Activated CD8-positive, alpha-beta T cell treated with anti-CD3 and anti-CD28 coated beads for 36 hours (primary cell): Measurements from ENCODE around the gene KRTAP10-3. TPM values are rescaled to one million over a fixed set of nuclear protein-coding genes. Genes with fewer than 3 reads are reported as not detected.

Source experiments
- ATAC-seq: fragments of 200-7000 bp; cut with Tn5 transposase; one replicate; pipeline ENCODE4 v1.10.0; 2021; ENCODE audit warnings: mild to moderate bottlenecking, moderate library complexity
- CTCF ChIA-PET: fragments of 350-600 bp; sonication (Branson Sonifier 250); formaldehyde crosslinking; loops from one replicate; lab custom pipeline; 2021; ENCODE audit warnings: antibody characterized with exemption; lab: Charles Lee
- POLR2A ChIA-PET: fragments of 350-600 bp; sonication (Branson Sonifier 250); formaldehyde crosslinking; loops from one replicate; lab custom pipeline; 2021; ENCODE audit warnings: antibody characterized with exemption; lab: Charles Lee
- DNase-seq: peaks from one replicate; pipeline ENCODE4 v3.0.0-alpha.2; 2020
- H3K27ac Mint-ChIP-seq: one replicate; pipeline ENCODE4 v1.8.0; 2021; ENCODE audit warnings: mild to moderate bottlenecking, mixed read lengths
- H3K27me3 Mint-ChIP-seq: one replicate; pipeline ENCODE4 v1.8.0; 2021; ENCODE audit warnings: mixed read lengths
- H3K36me3 Mint-ChIP-seq: one replicate; pipeline ENCODE4 v1.8.0; 2021; ENCODE audit warnings: low read depth, mixed read lengths
- H3K4me1 Mint-ChIP-seq: one replicate; pipeline ENCODE4 v1.8.0; 2021; ENCODE audit warnings: low read depth, mixed read lengths
- H3K4me3 Mint-ChIP-seq: one replicate; pipeline ENCODE4 v1.8.0; 2021; ENCODE audit warnings: mild to moderate bottlenecking, moderate library complexity, mixed read lengths
- H3K9me3 Mint-ChIP-seq: one replicate; pipeline ENCODE4 v1.8.0; 2021; ENCODE audit warnings: mixed read lengths
- intact Hi-C: fragments of 100-400 bp; cut with micrococcal nuclease; formaldehyde crosslinking; loops from one replicate; pipeline ENCODE4 v1.10.0; 2022
- total RNA-seq, 2 experiments: library from RNA; stranded (reverse); gene quantifications; one replicate each; pipeline ENCODE4 v1.2.3, GENCODE V29; 2021
- TF ChIP-seq, protein P1 (sequence below): fragments of 200-600 bp; IDR thresholded peaks from one replicate; pipeline ENCODE4 v1.8.0; 2022; ENCODE audit warnings: antibody characterized with exemption, mild to moderate bottlenecking

Gene KRTAP10-3
- total RNA-seq, 2 experiments from 2014 or later, result not detected

DNA sequence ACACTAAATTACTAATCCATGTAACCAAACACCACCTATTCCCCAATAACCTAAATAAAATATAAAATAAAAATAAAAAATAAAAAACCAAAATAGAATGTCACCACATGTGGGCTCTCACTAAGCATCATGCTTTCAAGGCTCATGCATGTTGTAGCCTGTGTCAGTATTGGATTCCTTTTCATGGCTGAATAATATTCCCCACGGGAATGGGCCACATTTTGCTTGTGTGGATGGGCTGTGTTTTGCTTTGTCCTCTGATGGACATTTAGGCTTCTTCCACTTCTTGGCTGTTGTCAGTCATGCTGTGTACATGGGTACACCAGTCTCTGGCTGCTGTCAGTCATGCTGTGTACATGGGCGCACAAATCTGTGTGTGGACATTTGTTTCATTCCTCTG is 30.5 kb upstream of the KRTAP10-3 start:
- no peaks in the 10 kb centered on the region for H3K9me3 Mint-ChIP-seq
- DNase-seq (no peak), ATAC-seq (no peak)
- intact Hi-C loops, result no loop called here
- H3K36me3 Mint-ChIP-seq, result no peaks in the 10 kb centered on the region
- H3K4me3 Mint-ChIP-seq, result no peak overlapping the region
- H3K27ac Mint-ChIP-seq, result no peak overlapping the region
- H3K4me1 Mint-ChIP-seq, result peaks cover 2% of the 10 kb centered on the region
- ChIA-PET CTCF (no interaction called here), POLR2A (no interaction called here)
- H3K27me3 Mint-ChIP-seq, result peaks cover 7% of the 10 kb centered on the region
- TF ChIP-seq, protein P1, sequence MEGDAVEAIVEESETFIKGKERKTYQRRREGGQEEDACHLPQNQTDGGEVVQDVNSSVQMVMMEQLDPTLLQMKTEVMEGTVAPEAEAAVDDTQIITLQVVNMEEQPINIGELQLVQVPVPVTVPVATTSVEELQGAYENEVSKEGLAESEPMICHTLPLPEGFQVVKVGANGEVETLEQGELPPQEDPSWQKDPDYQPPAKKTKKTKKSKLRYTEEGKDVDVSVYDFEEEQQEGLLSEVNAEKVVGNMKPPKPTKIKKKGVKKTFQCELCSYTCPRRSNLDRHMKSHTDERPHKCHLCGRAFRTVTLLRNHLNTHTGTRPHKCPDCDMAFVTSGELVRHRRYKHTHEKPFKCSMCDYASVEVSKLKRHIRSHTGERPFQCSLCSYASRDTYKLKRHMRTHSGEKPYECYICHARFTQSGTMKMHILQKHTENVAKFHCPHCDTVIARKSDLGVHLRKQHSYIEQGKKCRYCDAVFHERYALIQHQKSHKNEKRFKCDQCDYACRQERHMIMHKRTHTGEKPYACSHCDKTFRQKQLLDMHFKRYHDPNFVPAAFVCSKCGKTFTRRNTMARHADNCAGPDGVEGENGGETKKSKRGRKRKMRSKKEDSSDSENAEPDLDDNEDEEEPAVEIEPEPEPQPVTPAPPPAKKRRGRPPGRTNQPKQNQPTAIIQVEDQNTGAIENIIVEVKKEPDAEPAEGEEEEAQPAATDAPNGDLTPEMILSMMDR, result no peak

DNA sequence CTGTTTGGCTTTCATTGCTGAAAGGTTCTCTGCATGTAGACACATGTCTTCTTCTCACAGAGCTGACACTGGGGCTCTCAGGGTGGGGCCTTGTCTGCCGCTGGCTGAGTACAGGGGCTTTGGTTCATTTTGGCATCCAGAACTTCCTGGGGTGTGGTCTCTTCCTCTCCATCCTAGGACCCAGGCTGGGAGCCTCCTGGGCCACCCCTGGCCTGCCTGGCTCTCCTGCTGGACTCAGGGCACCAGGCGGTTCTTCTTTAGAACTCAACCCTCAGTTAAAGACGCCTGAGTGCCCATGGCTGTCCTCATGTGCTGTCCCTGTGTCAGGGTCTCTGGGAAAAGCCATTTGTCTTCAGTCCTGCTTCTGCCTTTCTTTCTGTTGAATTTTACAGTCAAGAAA is 27.3 kb upstream of the KRTAP10-3 start:
- H3K27ac Mint-ChIP-seq, result no peak overlapping the region

DNA sequence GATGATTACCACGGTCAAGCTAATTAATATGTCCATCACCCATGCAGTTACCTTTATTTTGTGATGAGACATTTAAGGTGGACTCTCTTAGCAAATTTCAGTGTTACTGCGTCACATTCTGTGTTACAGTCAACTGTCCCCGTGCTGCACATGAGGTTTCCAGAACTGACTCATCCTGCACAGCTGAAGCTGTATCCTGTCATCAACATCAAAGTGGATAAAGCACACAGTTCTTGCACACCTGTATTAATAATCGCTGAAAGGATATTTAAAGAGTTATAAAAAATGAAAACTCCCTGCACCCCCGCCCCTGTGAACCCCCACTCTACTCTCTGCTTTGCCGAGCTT is 25.2 kb upstream of the KRTAP10-3 start:
- ATAC-seq (peak; percentile 74), DNase-seq (peak; percentile 53)
- no peaks in the 10 kb centered on the region for H3K36me3 Mint-ChIP-seq
- H3K27ac Mint-ChIP-seq, result no peak overlapping the region
- peaks cover 6% of the 10 kb centered on the region for H3K4me1 Mint-ChIP-seq
- peaks cover 12% of the 10 kb centered on the region for H3K9me3 Mint-ChIP-seq
- H3K27me3 Mint-ChIP-seq, result peaks cover 5% of the 10 kb centered on the region
- TF ChIP-seq, protein P1, result no peak
- ChIA-PET CTCF (interaction anchor here (1.2 to 1.5 kb wide), 3 partner anchors 9 to 210 kb away, joined by 3 to 4 read pairs (median 4); no protein-coding TSS in a partner anchor), POLR2A (no interaction called here)
- H3K4me3 Mint-ChIP-seq, result no peak overlapping the region
- intact Hi-C loops, result no loop called here

More for the DNA sequence above, 27.3 kb upstream of the KRTAP10-3 start:
- POLR2A ChIA-PET, result no interaction called here
- H3K27me3 Mint-ChIP-seq, result peaks cover 7% of the 10 kb centered on the region
- peaks cover 6% of the 10 kb centered on the region for H3K4me1 Mint-ChIP-seq
- ATAC-seq (no peak), DNase-seq (no peak)
- peaks cover 6% of the 10 kb centered on the region for H3K9me3 Mint-ChIP-seq
- no peak overlapping the region for H3K4me3 Mint-ChIP-seq
- CTCF ChIA-PET, result no interaction called here
- intact Hi-C loops, result no loop called here
- H3K36me3 Mint-ChIP-seq, result no peaks in the 10 kb centered on the region
- TF ChIP-seq, protein P1, result no peak

DNA sequence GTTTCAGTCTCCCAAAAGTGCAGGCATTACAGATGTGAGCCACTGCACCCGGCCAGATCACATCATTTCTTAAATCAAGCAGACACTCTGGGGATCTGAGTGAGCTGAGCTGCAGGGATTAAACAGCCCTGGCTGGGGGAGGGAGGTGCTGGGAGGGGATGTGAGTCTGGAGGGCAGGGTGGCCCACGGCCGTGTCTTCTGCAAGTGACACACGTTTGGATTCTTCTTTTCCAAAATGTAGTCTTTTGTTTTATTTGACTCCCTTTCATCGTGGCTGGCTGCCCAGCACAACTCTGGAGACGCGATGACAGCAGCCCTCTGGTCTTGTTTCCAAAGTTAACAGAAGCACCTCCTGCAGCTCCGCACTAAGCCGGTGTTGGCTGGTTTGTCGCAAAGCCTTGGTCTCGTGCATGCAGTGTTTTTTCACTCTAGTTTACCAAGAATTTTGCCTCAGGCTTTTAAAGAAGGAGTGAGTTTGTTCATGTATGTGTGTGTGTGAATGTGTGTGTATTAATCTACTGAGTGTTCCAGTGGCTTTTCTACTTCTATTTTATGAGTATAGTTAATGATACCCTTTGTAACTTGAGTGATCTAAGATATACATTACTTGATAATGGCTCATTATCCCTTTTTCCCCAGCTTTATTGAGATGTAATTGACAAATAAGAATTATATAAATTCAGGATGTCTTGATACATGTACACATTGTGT is 24.6 kb upstream of the KRTAP10-3 start:
- H3K4me1 Mint-ChIP-seq, result peaks cover 6% of the 10 kb centered on the region
- peaks cover 12% of the 10 kb centered on the region for H3K9me3 Mint-ChIP-seq
- intact Hi-C loops, result no loop called here
- H3K4me3 Mint-ChIP-seq, result no peak overlapping the region
- DNase-seq, result no peak
- ChIA-PET POLR2A (no interaction called here), CTCF (interaction anchor here (1.2 to 1.3 kb wide), 2 partner anchors 36 to 210 kb away, joined by 3 to 4 read pairs; no protein-coding TSS in a partner anchor)
- peaks cover 5% of the 10 kb centered on the region for H3K27me3 Mint-ChIP-seq
- H3K27ac Mint-ChIP-seq, result no peak overlapping the region
- no peak for ATAC-seq
- TF ChIP-seq, protein P1, result no peak
- H3K36me3 Mint-ChIP-seq, result no peaks in the 10 kb centered on the region

DNA sequence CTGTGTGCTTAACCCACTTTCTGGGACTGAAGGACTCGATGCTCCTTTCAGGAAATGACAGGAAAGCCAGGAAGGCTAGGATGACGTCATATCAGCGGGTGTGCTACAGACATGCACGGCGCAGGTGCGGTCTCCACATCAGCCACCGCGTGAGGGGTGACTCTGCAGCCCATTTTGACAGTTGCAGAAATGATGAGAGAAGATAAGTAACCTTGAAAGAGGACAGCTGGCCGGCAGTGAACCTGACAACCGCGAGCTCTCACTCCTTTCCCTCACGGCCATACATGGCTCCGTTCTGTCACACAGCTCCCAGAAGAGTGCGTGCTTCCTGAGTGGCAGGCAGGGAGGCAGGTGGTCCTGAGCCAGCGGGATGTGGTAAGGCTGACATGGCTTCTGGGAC is 23.5 kb upstream of the KRTAP10-3 start:
- Mint-ChIP-seq H3K27ac (no peak overlapping the region), H3K4me3 (no peak overlapping the region), H3K27me3 (peaks cover 5% of the 10 kb centered on the region), H3K4me1 (peaks cover 6% of the 10 kb centered on the region), H3K36me3 (peaks cover 4% of the 10 kb centered on the region), H3K9me3 (peaks cover 19% of the 10 kb centered on the region)
- CTCF ChIA-PET, result interaction anchor here (1.5 kb wide), 1 partner anchor 160 kb away, joined by 5 read pairs; no protein-coding TSS in a partner anchor
- intact Hi-C loops, result no loop called here
- DNase-seq, result no peak
- POLR2A ChIA-PET, result interaction anchor here (1.3 kb wide), 1 partner anchor 14 kb away, joined by 4 read pairs; no protein-coding TSS in a partner anchor
- TF ChIP-seq, protein P1, result no peak
- ATAC-seq, result no peak
